IPS DF 19.7 (cell line): ENCODE results near the gene PPP6R2.
"Not testable (repeated sequence)": the region's sequence is repeated elsewhere in the genome, so short reads cannot be mapped to it uniquely, and the experiment has no call there.

Source experiments
- DNase-seq: peaks from one replicate; pipeline ENCODE4 v3.0.0-alpha.2; 2013; ENCODE audit warnings: low read depth, low spot score

Gene PPP6R2

GRCh38 chr22:50317178-50317577 lies 25.9 kb upstream of the PPP6R2 start:
- no peak for DNase-seq

- no peak for DNase-seq
Observed at GRCh38 chr22:50317674-50318073, 25.5 kb upstream of the PPP6R2 start.

- no peak for DNase-seq
Observed at GRCh38 chr22:50318356-50318697, 24.8 kb upstream of the PPP6R2 start.

- no peak for DNase-seq
Observed at GRCh38 chr22:50318698-50319411, 24.3 kb upstream of the PPP6R2 start.

GRCh38 chr22:50319503-50319951 lies 23.6 kb upstream of the PPP6R2 start:
- no peak for DNase-seq

GRCh38 chr22:50320116-50320515 lies 23.0 kb upstream of the PPP6R2 start:
- no peak for DNase-seq

GRCh38 chr22:50320671-50321325 lies 22.3 kb upstream of the PPP6R2 start:
- DNase-seq = no peak

- not testable (repeated sequence) for DNase-seq
Observed at GRCh38 chr22:50322382-50323104, 20.6 kb upstream of the PPP6R2 start.

- no peak for DNase-seq
Observed at GRCh38 chr22:50323900-50324299, 19.2 kb upstream of the PPP6R2 start.

- no peak for DNase-seq
Observed at GRCh38 chr22:50325444-50326224, 17.5 kb upstream of the PPP6R2 start.

- DNase-seq = no peak
Observed at GRCh38 chr22:50326225-50326955, 16.7 kb upstream of the PPP6R2 start.

- no peak for DNase-seq
Observed at GRCh38 chr22:50326956-50327710, 16.0 kb upstream of the PPP6R2 start, which contains the start of gene DENND6B. Gene DENND6B, minus strand, starts transcription at chr22:50327012. Its CDS starts 24 bp downstream, at chr22:50326988.

- DNase-seq = no peak
Observed at GRCh38 chr22:50327711-50328019, 15.5 kb upstream of the PPP6R2 start.

- no peak for DNase-seq
Observed at GRCh38 chr22:50329236-50329635, 13.9 kb upstream of the PPP6R2 start.

GRCh38 chr22:50334433-50334832 lies 8.7 kb upstream of the PPP6R2 start:
- not testable (repeated sequence) for DNase-seq

GRCh38 chr22:50337262-50338041 lies 5.7 kb upstream of the PPP6R2 start:
- DNase-seq = no peak

- DNase-seq = no peak
Observed at GRCh38 chr22:50338042-50338573, 5.0 kb upstream of the PPP6R2 start.

- DNase-seq = no peak
Observed at GRCh38 chr22:50338860-50339462, 4.2 kb upstream of the PPP6R2 start.
